DMS79 (cell line): ENCODE results near the gene NME7.
"Not testable (repeated sequence)": the region's sequence is repeated elsewhere in the genome, so short reads cannot be mapped to it uniquely, and the experiment has no call there.

Source experiments
- DNase-seq: peaks from one replicate; lab custom pipeline; 2025; lab: John Stamatoyannopoulos, UW

Gene NME7, protein sequence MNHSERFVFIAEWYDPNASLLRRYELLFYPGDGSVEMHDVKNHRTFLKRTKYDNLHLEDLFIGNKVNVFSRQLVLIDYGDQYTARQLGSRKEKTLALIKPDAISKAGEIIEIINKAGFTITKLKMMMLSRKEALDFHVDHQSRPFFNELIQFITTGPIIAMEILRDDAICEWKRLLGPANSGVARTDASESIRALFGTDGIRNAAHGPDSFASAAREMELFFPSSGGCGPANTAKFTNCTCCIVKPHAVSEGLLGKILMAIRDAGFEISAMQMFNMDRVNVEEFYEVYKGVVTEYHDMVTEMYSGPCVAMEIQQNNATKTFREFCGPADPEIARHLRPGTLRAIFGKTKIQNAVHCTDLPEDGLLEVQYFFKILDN

DNA sequence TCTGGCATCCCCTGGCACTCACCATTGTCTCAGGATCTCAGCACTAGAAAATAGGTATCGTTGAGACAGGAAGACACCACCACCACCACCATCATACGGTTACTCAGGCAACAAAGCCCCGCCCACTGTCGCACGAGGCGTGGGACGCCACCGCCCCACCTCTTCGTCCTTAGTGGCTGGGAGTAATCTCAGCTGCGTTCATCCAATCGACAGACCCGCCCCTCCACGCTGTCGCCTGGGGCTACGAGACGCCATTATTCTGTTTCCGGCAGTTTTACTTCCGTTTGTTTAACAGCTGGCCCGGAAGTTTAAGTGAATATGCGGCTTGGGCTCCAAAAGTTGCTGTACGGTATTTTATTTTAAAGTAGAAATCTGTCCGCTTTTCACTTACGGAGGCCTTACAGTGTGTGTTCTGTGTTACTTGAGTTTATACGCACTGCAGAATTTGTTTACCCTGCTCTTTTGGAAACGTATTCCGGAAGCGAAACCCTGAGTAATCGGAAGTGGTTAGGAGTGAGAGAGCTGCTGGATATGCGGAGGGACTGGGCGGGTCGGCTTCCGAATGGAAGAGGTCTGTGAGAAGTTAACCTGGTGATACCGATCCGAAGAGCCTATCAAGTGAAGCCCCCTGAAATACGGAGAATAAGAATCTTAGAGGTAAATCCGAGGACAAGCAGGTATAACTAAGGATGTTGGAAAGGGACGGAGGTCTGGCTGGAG is at the start of gene NME7, which contains the start of gene BLZF1:
Gene NME7, minus strand, starts transcription at position 112 of the 720 bp plus-strand sequence. Its CDS starts 87 bp downstream, at position 25.
Gene BLZF1, plus strand, starts transcription at position 510 of the 720 bp plus-strand sequence. CDS start 1,328 bp downstream, outside the sequence.
- DNase-seq, result peak; percentile 96

DNA sequence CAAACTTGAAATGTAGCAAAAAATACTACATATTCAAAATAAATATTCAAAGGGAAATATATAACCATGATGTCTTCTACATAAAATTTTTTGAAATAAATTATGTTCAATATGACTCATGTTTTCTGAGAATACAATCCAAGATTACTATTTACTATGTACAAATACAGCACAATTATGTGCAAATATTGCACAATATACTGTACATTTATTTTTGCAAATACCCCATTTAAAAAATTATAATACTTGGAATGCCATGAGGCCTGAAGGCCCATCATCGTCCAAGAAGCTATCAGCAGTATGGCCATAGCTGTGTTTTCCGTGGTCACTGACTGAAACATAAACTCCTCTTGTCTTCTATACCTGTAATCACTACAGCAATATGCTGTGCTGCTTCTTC is 47.4 kb upstream of the NME7 start:
- DNase-seq, result no peak

DNA sequence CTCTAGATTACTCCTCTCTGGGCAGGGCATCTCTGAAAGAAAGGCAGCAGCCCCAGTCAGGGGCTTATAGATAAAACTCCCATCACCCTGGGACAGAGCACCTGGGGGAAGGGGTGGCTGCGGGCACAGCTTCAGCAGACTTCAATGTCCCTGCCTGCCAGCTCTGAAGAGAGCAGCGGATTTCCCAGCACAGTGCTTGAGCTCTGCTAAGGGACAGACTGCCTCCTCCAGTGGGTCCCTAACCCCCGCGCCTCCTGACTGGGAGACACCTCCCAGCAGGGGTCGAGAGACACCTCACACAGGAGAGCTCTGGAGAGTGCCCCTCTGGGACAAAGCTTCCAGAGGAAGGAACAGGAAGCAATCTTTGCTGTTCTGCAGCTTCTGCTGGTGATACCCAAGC is 40.7 kb upstream of the NME7 start:
- DNase-seq, result not testable (repeated sequence)

DNA sequence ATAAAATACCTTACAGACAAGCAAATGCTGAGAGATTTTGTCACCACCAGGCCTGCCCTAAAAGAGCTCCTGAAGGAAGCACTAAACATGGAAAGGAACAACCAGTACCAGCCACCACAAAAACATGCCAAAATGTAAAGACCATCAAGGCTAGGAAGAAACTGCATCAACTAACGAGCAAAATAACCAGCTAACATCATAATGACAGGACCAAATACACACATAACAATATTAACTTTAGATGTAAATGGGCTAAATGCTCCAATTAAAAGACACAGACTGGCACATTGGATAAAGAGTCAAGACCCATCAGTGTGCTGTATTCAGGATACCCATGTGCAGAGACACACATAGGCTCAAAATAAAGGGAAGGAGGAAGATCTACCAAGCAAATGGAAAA is 35.0 kb upstream of the NME7 start:
- not testable (repeated sequence) for DNase-seq

DNA sequence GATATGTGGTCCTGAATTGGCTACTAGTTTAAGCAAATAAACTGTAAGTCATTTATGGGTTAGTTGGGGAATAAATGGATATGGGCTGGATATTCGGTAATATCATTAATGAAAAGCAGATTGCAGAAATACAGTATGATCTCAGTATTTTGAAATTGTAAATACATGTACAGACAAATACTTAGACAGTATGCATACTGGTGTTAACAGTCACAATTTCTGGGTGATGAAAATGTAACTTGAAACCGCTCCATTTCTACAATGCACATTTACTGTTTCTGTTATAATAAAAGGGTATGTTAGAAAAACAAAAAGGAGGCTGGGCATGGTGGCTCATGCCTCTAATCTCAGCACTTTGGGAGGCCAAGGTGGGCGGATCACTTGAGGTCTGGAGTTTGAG is 28.4 kb upstream of the NME7 start:
- no peak for DNase-seq

DNA sequence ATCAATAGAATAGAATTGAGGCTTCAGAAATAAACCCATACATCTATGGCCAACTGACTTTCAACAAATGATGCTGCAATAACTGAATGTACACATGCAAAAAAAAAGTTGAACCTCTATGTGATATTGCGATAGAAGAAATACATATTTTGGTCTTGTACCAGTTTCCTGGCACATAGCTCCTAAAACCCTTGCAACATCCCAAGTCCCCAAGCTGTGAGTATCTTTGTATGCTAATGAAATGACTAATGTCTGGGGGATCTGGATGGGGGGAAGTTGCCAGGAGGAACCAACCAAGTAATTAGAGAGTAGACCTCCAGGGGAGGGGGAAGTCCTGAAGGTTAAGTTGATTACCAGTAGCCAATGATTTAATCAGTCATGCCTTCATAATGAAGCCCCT is 24.8 kb upstream of the NME7 start:
- no peak for DNase-seq

DNA sequence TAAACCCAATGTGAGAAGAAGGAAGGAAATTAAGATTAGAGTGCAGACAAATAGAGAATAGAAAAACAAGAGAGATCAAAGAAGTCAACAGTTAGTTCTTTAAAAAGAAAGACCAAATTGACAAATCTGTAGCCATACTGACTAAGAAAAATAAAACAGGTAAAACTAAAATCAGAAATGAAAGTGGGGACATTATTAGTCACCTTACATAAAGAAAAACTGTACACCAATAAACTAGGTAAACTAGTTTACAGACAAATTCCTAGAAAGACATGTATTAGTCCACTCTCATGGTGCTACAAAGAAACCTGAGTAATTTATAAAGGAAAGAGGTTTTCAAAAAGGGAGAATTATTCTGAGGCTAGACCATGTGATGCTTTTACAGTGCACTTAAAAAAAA is 22.7 kb upstream of the NME7 start:
- DNase-seq, result no peak

DNA sequence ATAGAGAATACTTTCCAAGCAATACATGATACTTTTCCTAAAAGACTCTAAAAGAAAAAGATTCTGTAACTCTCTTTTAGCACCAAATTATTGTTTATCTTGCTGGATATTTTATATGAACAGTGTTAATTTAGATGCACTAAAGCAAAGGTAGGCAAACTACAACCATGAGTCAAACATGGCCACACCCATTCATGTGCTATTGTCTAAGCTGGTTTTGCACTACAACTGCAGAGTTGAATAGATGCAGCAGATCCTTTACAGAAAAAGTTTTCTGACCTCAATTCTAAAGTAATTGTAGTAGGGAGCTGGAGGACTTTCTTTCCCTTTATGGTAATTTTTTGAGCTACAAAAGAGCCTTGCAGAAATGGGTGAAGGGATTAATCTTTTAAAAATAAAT is 19.8 kb upstream of the NME7 start:
- DNase-seq, result no peak

DNA sequence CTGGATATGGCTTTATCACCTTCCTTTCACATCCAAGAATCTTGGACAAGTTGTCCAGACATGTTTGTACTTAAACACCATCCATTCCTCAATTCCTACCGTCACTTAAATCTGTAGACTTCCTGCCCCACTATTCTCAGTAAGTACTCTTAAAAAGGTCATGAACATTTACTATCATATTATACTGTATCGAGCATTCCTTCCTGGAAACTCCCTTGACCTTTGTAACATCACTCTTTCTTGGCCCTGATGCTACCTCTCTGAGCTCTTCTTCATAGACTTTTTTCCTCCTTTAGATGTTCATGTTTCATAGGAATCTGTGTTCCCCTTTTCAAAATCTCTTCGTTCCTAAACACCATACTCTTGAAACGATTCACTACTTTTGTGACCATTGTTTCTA is 15.9 kb upstream of the NME7 start:
- DNase-seq, result no peak

DNA sequence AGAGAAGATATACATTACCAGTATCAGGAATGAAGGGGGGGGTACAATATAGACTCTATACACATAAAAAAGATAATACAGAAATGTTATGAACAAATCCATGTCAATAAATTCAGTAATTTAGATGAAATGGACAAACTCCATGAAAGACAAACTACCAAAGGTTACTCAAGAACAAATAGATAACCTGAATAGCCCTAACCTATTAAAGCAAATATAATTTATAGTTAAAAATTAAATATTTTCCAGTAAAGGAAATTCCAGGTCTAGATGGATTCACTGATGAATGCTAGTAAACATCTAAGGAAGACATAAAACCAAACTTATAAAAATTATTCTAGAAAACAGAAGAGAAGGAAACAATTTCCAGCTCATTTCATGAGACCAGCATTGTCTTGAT is 13.6 kb upstream of the NME7 start:
- no peak for DNase-seq

DNA sequence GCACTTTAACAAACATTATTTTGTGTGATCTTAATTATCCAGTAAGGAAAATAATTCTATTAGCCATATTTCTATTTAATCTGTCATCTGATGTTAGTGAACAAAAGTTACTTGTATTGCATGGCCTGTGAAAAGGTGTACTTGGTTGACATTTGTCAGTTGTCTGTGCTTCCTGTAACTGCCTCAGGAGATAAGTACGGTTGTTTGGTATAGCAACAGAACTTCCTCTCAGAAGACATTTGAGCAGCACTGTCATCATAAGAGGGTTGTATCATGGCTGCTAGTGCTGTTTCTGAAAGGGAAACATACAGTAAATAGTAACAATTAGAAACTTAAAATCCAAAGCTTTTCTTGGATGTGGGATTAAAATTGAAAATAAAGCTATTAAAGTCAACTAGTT is 3.8 kb upstream of the NME7 start:
- DNase-seq, result no peak

DNA sequence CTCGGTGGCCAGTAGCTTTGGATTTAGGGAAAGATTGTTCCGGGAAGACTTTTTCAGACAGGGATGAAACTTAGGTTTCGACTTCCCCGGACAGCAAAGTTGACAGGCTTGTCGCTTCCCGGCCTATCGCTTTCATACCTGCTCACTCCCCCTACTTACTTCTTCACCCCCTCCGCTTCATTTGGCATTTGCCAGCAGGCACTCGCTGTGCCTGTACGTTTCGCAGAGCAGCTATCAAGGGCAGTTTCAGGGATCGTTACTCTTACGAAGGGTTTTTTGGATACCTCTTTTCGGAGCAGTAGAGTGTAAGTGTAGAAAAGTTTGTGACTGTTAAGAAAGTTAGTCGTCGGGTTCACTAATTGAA is 791 bp upstream of the NME7 start:
- DNase-seq, result peak; percentile 13

DNA sequence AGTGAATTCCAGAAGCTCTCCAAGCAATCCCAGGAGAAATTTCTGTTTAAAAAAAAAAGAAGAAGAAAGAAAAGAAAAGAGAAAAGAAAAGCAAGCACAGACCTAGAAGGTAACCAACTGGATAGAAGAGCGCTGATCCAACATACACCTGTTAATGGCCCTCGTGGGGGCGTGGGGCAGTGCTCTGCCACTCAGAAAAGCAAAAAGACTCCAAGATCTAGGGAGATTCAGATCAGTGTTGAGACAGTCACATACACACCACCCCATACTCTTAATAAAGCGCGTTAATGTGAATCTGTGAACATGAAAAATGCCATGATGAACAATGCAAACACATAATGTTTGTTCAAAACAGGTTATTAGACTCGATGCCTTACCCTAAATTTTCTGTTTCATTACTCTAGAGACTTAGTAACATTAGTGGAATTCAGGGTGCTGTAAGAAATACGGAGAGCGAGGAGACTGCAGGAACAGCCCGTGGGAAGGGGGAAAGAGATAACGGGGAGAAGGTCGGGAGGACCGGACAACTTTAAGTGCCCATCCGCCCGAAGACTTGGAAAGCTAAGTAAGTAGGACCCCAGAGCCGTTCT is 406 bp downstream of the NME7 start:
- no peak for DNase-seq

DNA sequence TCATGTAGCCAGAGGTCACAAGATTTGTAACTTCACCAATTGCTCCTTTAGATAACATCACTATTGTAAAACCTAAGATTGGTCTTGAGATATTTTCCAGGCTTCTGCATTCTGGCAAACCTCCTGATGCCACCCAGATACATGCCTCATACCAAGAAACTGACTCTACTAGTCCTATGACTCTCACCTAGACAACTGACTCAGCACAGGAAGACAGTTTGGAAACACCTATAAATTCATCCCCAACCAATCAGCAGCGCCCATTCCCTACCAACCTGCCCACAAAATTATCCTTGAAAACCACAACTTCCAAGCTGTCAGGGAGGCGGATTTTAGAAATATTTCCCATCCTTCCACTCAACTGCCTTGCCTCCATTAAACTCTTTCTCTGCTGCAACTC is 2.6 kb downstream of the NME7 start:
- DNase-seq, result no peak

DNA sequence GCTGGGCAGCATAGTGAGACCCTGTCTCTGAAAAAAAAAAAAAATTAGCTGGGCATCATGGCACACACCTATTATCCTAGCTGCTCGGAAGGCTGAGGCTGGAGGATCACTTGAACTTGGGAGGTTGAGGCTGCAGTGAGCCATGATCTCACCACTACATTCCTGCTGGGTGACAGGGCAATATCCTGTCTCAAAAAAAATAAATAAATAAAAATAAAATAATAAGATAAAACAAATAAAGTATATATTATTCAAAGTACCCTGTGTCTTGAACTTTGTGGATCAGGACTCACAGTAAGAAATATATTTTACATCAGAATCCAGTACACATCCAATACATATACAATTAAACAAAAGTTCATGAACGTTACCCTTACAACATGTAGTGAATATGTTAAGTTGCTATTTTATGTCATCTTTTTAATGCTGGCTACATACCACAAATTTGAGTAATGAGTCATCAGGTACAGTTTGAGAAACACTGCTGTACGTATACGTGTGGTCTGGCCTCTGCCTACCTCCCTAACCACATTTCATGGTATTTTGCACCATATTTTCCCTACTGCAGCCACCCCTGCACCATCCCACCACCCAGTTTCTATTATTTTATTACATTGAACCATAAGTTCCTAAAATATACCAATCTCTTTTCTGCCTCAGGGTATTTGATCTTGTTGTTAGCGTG is 4.4 kb downstream of the NME7 start:
- no peak for DNase-seq

DNA sequence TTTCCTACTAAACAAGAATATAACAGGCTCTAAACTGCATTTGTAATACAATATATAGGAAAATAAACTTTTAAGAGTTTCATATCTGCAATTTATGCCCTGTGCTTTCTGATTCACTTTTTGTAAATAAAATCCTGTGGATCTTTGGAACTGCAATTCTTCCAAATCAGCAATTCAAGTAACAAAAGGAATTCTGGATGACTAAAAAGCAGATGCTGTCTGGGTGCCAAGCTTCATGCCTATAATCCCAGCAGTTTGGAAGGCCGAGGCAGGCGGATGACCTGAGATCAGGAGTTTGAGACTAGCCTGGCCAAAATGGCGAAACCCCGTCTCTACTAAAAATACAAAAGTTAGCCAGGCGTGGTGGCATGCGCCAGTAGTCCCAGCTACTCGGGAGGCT is 6.3 kb downstream of the NME7 start:
- no peak for DNase-seq

DNA sequence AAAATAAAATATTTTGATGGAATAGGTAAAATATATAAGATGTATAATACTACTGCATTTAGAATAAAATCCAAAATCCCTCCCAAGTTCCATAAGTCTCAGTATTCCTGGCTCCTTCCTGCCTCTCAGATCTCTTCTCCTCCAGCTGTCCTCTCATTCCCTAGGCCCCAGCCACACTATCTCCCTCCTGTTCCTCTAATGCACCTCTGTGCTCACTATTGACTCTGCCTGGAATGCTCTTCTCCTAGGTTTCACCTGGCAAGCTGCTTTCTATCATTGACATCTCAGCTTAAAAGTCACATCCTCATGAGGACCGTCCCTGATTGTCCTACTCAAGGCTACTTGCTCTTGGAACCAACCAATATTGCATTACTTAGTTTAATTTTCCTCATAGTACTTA is 7.2 kb downstream of the NME7 start:
- no peak for DNase-seq

DNA sequence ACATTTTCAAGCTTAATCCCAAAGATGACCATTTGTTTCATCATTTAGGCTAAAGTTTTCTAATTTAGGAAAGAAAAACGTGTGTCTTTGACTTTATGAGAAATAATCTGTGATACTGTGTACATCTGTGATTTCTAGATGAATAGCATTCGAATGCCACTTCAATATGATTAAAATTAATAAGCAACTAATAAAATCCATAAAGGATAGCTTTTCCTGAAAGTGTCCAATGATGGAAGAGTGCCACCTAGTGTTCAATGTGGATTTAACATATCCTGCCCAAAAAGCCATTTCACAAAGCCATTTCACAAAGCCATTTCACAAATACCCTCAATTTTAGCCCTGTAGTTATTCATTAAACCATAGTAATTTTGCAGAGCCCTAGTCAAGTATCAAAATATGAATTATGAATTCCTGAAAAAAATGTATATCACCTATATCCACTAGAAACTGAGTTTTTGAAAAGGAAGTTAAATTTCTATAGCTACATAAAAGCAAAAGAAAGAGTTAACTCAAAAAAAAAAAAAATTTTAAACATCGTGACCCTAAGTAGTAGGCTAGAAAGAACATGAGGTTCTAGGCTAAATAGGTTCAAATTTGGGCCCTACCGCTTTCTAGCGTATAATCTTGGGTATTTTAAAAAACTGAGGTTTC is 19.1 kb downstream of the NME7 start:
- DNase-seq, result peak; percentile 23

DNA sequence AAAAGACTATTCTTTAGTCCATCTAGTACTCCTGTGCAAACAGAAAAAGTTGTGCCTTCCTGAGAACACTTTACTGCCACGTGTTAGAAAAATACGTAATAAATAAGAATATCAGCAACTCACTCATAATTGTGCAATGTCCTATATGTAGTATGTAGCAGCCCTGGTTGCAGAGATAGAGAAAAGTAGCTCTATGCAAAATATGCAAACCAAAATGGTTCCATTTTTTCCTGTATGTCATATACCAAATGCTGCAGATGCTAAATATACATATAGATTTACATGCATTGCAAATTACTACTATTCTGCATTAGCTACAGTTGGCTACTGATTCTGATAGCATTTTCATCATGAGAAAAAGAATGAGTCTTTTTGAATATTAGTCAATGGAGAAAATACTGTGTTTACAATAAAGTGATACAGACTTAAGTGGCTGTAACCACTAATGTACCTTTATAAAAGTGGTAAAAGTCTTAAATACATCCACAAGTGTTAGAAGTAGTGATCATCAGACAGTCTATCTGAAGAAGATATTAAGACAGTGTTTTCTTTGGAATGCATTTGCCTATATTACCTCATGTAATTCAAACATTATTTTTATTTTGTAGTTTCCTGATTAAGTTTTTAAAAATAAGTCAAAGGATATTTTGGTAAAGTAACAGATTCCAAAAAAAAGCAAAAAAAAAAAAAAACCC is 19.8 kb downstream of the NME7 start:
- DNase-seq, result no peak

DNA sequence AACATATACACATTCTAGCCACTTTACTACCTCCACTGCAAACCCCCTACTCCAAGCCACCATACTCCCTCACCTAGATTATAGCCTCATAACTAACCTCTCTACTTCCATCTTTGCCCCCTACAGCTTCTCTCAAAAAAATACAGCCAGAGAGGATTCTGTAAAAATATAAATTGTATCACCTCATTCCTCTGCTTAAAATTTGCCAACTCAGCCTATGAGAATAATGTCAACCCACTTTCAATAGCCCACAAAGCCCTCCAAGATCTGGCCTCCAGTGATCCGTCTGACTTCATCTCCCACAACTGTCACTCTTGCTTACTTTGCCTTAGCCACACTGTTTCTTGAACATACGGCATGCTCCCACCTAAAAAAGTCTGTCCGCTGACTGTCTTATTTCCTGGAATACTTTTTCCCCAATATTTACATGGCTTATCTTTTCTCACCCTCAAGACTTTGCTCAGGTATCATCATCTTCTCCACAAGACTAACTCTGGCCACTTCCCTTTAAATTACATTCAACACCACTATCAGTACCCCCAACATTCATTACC is 21.5 kb downstream of the NME7 start:
- DNase-seq, result no peak

DNA sequence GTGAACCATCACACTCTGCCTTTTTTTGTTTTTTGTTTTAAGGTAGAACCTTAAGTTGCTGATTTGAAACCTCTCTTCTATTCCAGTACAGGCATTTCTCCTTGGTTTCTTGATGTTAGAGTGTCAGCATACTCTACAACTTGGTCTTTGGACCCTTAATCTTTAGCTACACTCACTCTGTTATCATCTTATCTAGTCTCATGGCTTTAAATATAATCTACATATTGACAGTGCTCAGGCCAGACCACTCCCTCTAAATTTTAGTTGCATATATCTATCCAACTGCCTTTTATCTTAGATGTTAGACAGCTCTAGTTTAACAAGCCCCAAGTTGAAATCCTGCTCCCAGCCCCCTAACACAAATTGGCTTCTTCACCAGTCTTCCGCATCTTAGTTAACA is 22.1 kb downstream of the NME7 start:
- no peak for DNase-seq
